Rectal smooth muscle tissue (tissue), 1 donor: ENCODE results near the gene BCAS1.

ENCODE experiments used
- H3K27ac ChIP-seq: one replicate; pipeline ENCODE4 v1.7.0; 2013; ENCODE audit warnings: low read depth, low read length, inconsistent platforms
- H3K27me3 ChIP-seq: one replicate; pipeline ENCODE4 v1.7.0; 2013; ENCODE audit warnings: low read length; ENCODE audit not compliant: control insufficient read depth, insufficient read depth
- H3K36me3 ChIP-seq: one replicate; pipeline ENCODE4 v1.7.0; 2013; ENCODE audit warnings: low read length; ENCODE audit not compliant: control insufficient read depth, insufficient read depth
- H3K4me1 ChIP-seq: one replicate; pipeline ENCODE4 v1.7.0; 2013; ENCODE audit warnings: low read length; ENCODE audit not compliant: control insufficient read depth, insufficient read depth
- H3K4me3 ChIP-seq: one replicate; pipeline ENCODE4 v1.7.0; 2013; ENCODE audit warnings: low read length
- H3K9ac ChIP-seq: one replicate; pipeline ENCODE4 v1.7.0; 2013; ENCODE audit warnings: low read length

Gene BCAS1

DNA sequence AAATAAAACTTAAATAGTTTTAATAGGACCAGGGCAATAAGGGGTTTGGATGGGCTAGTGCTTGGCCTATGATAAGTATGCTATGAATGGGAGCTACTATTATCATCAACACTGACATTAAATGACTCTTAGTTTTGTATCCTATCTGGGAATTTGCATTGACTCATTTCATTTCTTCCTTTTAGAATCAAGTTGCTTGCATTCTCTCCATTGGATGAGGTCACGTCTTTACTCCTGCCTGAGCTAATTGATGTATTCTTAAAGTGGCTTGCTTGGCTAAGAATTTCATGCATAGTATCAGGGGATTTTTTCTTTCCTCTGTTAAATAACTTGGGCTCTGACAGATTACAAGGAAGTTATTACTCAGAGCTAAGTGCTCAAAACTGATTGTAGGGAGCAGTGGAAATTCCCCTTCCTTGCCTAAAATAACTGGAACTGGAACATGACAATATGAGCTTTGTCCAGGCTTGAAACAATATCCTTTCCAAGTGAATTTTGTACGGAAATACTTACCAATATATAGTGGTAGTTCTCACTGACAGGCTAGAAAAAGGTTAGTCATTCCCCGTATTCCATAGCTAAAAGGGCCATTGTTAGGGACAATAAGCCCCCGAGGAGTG is 169.9 kb downstream of the BCAS1 start:
- no peak overlapping the region for H3K4me3 ChIP-seq
- H3K27ac ChIP-seq: peak overlapping the region; percentile 18
- peaks cover 3% of the 10 kb centered on the region for H3K4me1 ChIP-seq
- H3K36me3 ChIP-seq: no peaks in the 10 kb centered on the region
- H3K27me3 ChIP-seq: no peaks in the 10 kb centered on the region
- no peak overlapping the region for H3K9ac ChIP-seq

DNA sequence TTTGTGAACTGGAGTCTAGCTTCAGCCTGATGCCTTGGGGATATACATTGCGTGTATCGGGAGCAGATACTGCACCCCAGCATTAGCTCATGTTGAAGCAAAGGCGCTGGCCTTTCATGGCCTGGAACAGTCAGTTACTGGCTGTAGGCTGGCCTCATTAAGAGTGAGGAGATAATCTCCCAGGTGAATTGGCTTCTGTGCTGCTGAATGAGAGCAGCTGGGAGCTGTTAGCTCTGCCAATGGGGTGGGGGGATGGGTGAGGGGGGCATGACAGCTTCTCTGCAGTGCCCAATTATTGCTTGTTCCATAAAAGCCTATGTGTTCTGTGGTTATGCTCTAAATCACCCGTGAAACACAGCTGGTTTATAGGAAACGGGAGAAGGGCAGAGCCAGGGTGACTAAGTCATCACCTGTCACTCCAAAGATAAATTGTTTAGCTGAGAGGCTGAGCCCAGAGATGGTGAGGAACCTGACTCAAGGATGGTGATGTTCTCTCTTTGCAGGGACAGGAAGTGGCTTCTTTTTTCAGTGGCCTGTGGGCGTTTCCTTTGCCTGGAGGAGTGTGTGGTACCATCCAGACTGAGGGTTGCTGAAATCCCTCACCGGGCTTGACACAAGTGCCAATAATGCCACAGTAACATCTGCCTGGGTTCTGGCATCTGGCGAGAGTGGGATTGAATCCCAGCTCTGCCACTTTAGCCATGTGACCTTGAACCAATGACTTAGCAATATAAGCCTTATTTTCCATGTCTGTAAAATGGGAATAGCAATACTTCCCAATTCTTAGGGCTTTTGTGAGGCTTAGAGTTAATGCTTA is 170.8 kb downstream of the BCAS1 start:
- Histone ChIP-seq H3K27me3 (no peaks in the 10 kb centered on the region), H3K4me1 (peaks cover 3% of the 10 kb centered on the region), H3K27ac (no peak overlapping the region), H3K36me3 (no peaks in the 10 kb centered on the region), H3K9ac (no peak overlapping the region), H3K4me3 (peak overlapping the region; percentile 9)

DNA sequence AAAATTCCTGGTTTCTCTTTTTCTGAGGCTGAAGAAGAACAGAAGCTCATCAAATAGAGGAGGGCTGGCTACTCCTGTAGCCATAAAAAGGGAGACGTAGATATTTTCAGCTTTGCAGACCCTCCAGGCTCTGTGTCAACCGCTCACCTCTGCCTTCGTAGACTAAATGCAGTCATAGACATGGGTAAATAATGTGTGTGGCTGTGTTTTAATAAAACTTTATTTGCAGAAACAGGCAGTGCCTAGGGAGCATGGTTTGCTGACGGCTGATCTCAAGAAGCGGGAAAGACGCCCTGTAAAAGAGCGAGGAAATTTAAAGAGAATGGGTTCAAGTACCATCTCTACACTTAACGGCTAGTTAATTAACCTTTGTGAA is 171.8 kb downstream of the BCAS1 start:
- no peaks in the 10 kb centered on the region for H3K27me3 ChIP-seq
- H3K4me1 ChIP-seq: peaks cover 3% of the 10 kb centered on the region
- H3K27ac ChIP-seq: no peak overlapping the region
- no peaks in the 10 kb centered on the region for H3K36me3 ChIP-seq
- H3K9ac ChIP-seq: no peak overlapping the region
- no peak overlapping the region for H3K4me3 ChIP-seq

DNA sequence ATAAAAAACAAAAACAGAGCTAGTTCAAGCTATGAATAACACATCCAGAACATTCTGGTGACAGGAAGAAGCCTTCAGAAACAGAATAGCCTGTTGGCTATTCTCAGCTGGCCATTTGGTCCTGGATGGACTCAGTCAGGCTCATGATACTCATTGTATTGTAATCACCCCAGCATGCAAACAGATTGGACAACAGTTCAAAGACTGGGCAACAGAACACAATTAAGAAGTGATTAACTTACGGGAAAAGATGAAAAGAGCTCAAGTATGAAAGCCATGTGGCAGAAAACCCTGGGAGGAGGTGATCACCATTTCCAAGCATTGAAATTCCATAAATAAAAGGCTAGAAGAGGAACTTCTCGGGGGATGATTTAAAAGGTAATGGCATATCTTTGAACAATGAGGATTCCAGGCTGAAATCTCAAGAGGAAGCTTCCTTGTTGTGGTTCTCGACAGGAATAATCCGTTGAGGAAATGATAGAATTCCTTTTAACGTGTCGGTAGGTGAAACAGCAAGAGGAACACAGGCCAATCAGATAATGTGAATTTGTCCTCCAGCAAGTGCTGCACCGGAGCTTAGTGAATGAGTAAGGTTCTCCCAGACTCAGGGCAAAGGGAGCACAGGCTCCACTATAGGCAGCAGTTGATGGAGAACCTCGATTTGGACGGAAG is 172.4 kb downstream of the BCAS1 start:
- Histone ChIP-seq H3K4me3 (no peak overlapping the region), H3K27me3 (no peaks in the 10 kb centered on the region), H3K4me1 (peaks cover 3% of the 10 kb centered on the region), H3K36me3 (no peaks in the 10 kb centered on the region), H3K9ac (no peak overlapping the region), H3K27ac (no peak overlapping the region)

DNA sequence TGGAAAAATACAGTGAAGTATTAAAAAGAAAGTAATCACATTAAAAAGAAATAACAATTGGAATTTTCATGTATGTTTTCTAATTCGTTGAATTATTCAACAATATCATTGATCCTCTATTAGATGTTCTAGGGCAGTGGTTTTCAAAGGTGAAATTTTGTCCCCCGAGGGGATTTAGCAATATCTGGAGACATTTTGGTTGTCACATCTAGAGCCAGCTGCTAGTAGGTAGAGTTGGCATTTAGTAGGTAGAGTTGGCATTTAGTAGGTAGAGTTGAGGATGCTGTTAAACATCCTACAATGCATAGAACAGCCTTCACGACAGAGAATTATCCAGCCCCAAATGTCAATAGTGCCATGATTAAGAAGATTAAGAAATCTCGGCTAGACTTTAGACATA is 173.7 kb downstream of the BCAS1 start:
- peaks cover 3% of the 10 kb centered on the region for H3K4me1 ChIP-seq
- H3K4me3 ChIP-seq: no peak overlapping the region
- no peaks in the 10 kb centered on the region for H3K36me3 ChIP-seq
- no peaks in the 10 kb centered on the region for H3K27me3 ChIP-seq
- H3K27ac ChIP-seq: no peak overlapping the region
- no peak overlapping the region for H3K9ac ChIP-seq

DNA sequence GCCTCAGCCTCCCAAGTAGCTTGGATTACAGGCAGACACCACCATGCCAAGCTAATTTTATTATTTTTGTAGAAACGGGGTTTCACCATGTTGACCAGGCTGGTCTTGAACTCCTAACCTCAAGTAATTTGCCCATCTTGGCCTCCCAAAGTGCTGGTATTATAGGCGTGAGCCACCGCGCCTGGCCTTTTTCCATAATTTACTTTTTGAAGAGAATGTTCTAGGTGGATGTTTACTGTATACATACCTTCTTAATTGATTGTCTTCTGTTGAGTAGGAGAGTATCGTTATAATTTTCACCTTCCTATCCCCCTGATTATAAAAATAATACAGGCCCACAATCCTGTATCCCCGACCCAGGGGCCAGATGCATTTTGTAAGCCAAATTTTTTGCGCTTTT is 174.4 kb downstream of the BCAS1 start:
- H3K4me1 ChIP-seq: peaks cover 3% of the 10 kb centered on the region
- H3K27me3 ChIP-seq: no peaks in the 10 kb centered on the region

DNA sequence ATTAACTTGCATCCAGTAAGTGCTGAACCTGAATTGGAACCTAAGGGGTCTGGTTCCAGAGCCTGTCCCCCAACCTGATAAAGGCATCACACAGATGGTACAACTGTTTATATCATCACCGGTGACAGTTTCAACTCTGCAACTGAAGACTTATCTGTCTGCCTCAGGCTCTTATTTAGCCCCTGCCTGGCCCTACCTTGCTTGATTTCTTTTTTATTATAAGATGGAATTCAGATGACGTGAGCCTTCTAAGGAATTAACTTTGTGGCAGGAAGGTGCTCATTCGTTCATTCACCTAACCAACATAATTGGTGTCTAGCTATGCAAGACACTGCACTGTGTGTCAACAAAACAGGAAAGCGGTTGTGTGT is 175.0 kb downstream of the BCAS1 start:
- no peaks in the 10 kb centered on the region for H3K36me3 ChIP-seq
- H3K27ac ChIP-seq: no peak overlapping the region
- no peak overlapping the region for H3K4me3 ChIP-seq

More for the DNA sequence above, 174.4 kb downstream of the BCAS1 start:
- Histone ChIP-seq H3K4me3 (no peak overlapping the region), H3K27ac (no peak overlapping the region), H3K36me3 (no peaks in the 10 kb centered on the region), H3K9ac (no peak overlapping the region)

DNA sequence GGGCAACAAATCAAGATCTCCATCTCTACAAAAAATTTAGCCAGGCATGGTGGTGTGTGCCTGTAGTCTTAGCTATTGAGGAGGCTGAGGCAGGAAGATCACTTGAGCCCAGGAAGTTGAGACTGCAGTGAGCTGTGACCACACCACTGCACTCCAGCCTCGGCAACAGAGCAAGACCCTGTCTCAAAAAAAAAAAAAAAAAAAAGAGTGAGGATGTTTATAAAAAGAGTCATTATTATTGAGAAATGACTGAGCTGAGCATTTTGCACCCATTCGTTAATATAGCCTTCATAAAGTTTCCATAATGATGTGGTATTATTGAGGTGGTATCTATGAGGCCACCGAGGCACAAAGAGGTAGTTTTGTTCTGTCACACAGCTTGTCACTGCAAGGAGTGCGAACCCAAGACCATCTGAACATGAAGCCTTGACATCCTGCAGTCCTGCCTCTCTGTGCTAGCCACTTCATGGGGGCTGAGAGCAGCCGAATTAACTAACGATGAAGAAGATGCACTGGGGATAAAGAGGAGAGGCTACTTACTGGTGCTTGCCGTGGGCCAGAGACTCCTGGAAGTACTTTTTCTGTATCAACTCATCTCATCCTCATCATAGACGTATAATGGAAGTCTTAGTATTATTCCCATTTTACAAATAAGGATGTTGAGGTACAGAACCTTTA is 175.5 kb downstream of the BCAS1 start:
- no peaks in the 10 kb centered on the region for H3K36me3 ChIP-seq
- no peaks in the 10 kb centered on the region for H3K27me3 ChIP-seq
- no peak overlapping the region for H3K27ac ChIP-seq
- no peak overlapping the region for H3K9ac ChIP-seq
- H3K4me1 ChIP-seq: no peaks in the 10 kb centered on the region
- no peak overlapping the region for H3K4me3 ChIP-seq

More for the DNA sequence above, 175.0 kb downstream of the BCAS1 start:
- Histone ChIP-seq H3K27me3 (no peaks in the 10 kb centered on the region), H3K4me1 (no peaks in the 10 kb centered on the region), H3K9ac (no peak overlapping the region)
